Keratinocyte (primary cell): ENCODE measurements around the gene NFYA. TPM values are rescaled to one million over a fixed set of nuclear protein-coding genes. Genes with fewer than 3 reads are reported as not detected.

Source experiments
- DNase-seq: peaks from one replicate; pipeline ENCODE4 v3.0.0-alpha.2; 2011; ENCODE audit warnings: low read depth, missing footprints, low spot score
- FAIRE-seq: peaks from 2 replicates; lab custom pipeline; 2011; peaks lifted over from hg19 to GRCh38; lab: Jason Lieb, UNC
- H2AFZ ChIP-seq: 2 replicates; pipeline ENCODE4 v1.6.0; 2012; ENCODE audit warnings: low read length, control low read depth, inconsistent platforms; ENCODE audit not compliant: control insufficient read depth
- H3K27ac ChIP-seq: 2 replicates; pipeline ENCODE4 v1.5.1; 2011; ENCODE audit warnings: low read length; ENCODE audit not compliant: control insufficient read depth, insufficient read depth
- H3K27me3 ChIP-seq: 3 replicates; pipeline ENCODE4 v1.6.0; 2011; ENCODE audit warnings: low read length; ENCODE audit not compliant: control insufficient read depth, insufficient read depth; ENCODE audit errors: extremely low read depth
- H3K36me3 ChIP-seq, 2 experiments: 2 replicates in 1 of 2; 3 replicates in 1 of 2; pipeline ENCODE4 v1.5.1; 2011; ENCODE audit warnings: low read length in 2 of 2, mild to moderate bottlenecking in 1 of 2; ENCODE audit not compliant: control insufficient read depth in 2 of 2, insufficient read depth in 2 of 2; ENCODE audit errors: extremely low read depth in 1 of 2
- H3K4me1 ChIP-seq: 3 replicates; pipeline ENCODE4 v1.5.1; 2011; ENCODE audit warnings: low read length; ENCODE audit not compliant: control insufficient read depth, insufficient read depth; ENCODE audit errors: extremely low read depth
- H3K4me2 ChIP-seq: 3 replicates; pipeline ENCODE4 v1.6.0; 2011; ENCODE audit warnings: low read depth, low read length; ENCODE audit not compliant: control insufficient read depth, insufficient read depth; ENCODE audit errors: extremely low read depth
- H3K4me3 ChIP-seq, 3 experiments: fragments of 200-600 bp in 1 of 3; sonication (generic) in 1 of 3; 2 replicates in 2 of 3; 3 replicates in 1 of 3; pipeline ENCODE4 v1.5.1; 2011 to 2016; ENCODE audit warnings: low read length in 3 of 3, mild to moderate bottlenecking in 3 of 3, control low read depth in 2 of 3, inconsistent platforms in 1 of 3, low read depth in 1 of 3, mixed read lengths in 1 of 3, mixed run types in 1 of 3, moderate library complexity in 1 of 3; ENCODE audit not compliant: control insufficient read depth in 2 of 3, insufficient read depth in 2 of 3; ENCODE audit errors: extremely low read depth in 1 of 3
- H3K79me2 ChIP-seq: 2 replicates; pipeline ENCODE4 v1.6.0; 2012; ENCODE audit warnings: low read length; ENCODE audit not compliant: control insufficient read depth, insufficient read depth
- H3K9ac ChIP-seq: 3 replicates; pipeline ENCODE4 v1.6.0; 2011; ENCODE audit warnings: low read length; ENCODE audit not compliant: control insufficient read depth, insufficient read depth; ENCODE audit errors: extremely low read depth
- H3K9me1 ChIP-seq: 3 replicates; pipeline ENCODE4 v1.6.0; 2011; ENCODE audit warnings: low read length; ENCODE audit not compliant: control insufficient read depth, insufficient read depth; ENCODE audit errors: extremely low read depth
- H3K9me3 ChIP-seq: 2 replicates; pipeline ENCODE4 v1.5.1; 2012; ENCODE audit warnings: low read depth, low read length; ENCODE audit not compliant: control insufficient read depth
- H4K20me1 ChIP-seq: 3 replicates; pipeline ENCODE4 v1.6.0; 2011; ENCODE audit warnings: low read length; ENCODE audit not compliant: control insufficient read depth, insufficient read depth; ENCODE audit errors: extremely low read depth
- EZH2 ChIP-seq: IDR thresholded peaks from one replicate; pipeline ENCODE4 v1.6.1; 2012; ENCODE audit warnings: inconsistent platforms, mild to moderate bottlenecking, low read length, moderate library complexity
- dilution Hi-C: fragments of 300-500 bp; cut with MboI; formaldehyde crosslinking; loops from one replicate; pipeline ENCODE4 v1.7.0; 2020; ENCODE audit warnings: low sequenced_read_pairs; ENCODE audit not compliant: extremely low pct_ligation_motif_present
- polyA plus RNA-seq, 5 experiments: library from polyadenylated mRNA; depleted of rRNA in 3 of 5; stranded (reverse) in 3 of 5; stranded (forward) in 1 of 5; unstranded in 1 of 5; fragments of >200 nt; gene quantifications; 1 replicate in 1 of 5; 2 replicates in 3 of 5; 3 replicates in 1 of 5; pipeline versions ENCODE4 v1.2.1 to v1.2.3, GENCODE V29; 2011 to 2012; ENCODE audit warnings: missing spikeins in 2 of 5, low read depth in 1 of 5, low replicate concordance in 1 of 5
- TF ChIP-seq, protein P1 (sequence below), 3 experiments: IDR thresholded peaks in 1 of 3; conservative IDR thresholded peaks in 1 of 3; optimal IDR thresholded peaks in 1 of 3; 2 replicates in 2 of 3; 3 replicates in 1 of 3; pipeline versions ENCODE3 to v1.5.1; 2011; ENCODE audit warnings: low read length in 3 of 3, mild to moderate bottlenecking in 3 of 3, moderate library complexity in 2 of 3, control low read depth in 1 of 3, inconsistent platforms in 1 of 3; ENCODE audit not compliant: insufficient read depth in 2 of 3; ENCODE audit errors: extremely low read depth in 1 of 3

The NFYA gene
- polyA plus RNA-seq, 1 donor (not counting 4 experiments of a cell fraction or from before 2014, with no cell fraction given), result 17.1 TPM

DNA sequence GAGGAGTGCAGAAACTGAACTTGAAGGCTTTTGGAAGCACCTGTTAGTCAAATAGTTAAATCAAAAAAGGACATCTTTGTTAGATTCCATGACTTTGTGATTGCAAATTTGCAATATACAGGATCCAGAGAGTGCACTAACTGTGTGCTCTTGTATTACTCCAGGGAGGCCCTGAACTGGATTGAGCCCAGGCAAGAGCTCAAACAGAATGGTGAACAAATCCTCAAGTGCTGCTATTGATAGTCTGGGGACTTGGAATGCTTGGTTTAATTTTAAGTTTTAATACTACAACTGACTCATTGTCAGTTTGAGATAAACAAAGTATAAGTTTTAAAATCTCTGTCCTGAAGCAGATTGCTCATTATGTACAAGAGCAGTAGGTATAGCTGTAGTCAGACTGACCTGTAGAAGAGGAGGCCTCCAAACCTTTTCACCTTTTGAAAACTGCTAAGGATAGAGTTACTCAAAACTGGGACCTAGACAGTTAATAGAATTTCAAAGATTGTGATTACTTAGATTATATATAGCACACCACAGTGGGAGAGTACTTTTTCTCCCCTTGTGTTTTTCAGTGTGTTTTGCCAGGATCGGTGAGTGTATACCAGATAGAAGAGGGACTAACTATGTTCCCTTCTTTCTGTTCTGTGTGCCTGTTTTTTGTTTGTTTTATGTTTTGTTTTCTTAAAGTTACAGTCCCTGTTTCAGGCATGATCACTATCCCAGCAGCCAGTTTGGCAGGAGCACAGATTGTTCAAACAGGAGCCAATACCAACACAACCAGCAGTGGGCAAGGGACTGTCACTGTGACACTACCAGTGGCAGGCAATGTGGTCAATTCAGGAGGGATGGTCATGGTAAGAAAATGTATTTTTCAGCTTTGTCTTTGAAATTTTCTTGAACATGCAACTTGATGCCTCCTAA, 18.3 kb downstream of the NFYA start:
- H4K20me1 ChIP-seq, result no peaks in the 10 kb centered on the region
- no peak overlapping the region for H2AFZ ChIP-seq
- H3K27ac ChIP-seq, result no peak overlapping the region
- DNase-seq (no peak), FAIRE-seq (peak; percentile 9)
- peaks cover 3% of the 10 kb centered on the region for H3K79me2 ChIP-seq
- dilution Hi-C loops, result loop anchor here (25.0 kb wide), 1 partner anchor 96 kb away; no protein-coding TSS in a partner anchor
- no peaks in the 10 kb centered on the region for H3K9me1 ChIP-seq
- no peaks in the 10 kb centered on the region for H3K9me3 ChIP-seq
- peaks cover 8 to 33% of the 10 kb centered on the region in 2 experiments for H3K36me3 ChIP-seq
- no peak overlapping the region for H3K4me2 ChIP-seq
- H3K9ac ChIP-seq, result no peak overlapping the region
- TF ChIP-seq, protein P1, sequence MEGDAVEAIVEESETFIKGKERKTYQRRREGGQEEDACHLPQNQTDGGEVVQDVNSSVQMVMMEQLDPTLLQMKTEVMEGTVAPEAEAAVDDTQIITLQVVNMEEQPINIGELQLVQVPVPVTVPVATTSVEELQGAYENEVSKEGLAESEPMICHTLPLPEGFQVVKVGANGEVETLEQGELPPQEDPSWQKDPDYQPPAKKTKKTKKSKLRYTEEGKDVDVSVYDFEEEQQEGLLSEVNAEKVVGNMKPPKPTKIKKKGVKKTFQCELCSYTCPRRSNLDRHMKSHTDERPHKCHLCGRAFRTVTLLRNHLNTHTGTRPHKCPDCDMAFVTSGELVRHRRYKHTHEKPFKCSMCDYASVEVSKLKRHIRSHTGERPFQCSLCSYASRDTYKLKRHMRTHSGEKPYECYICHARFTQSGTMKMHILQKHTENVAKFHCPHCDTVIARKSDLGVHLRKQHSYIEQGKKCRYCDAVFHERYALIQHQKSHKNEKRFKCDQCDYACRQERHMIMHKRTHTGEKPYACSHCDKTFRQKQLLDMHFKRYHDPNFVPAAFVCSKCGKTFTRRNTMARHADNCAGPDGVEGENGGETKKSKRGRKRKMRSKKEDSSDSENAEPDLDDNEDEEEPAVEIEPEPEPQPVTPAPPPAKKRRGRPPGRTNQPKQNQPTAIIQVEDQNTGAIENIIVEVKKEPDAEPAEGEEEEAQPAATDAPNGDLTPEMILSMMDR (optimal IDR thresholded peaks at IDR 0.05 in 1 of 3, IDR thresholded peaks at IDR 0.05 in 1 of 3, conservative IDR thresholded peaks at IDR 0.05 in 1 of 3; ENCODE audit: extremely low read depth in 1 of 3, insufficient read depth in 2 of 3, low read length in 3 of 3), result no peak
- no peak for TF ChIP-seq EZH2
- H3K27me3 ChIP-seq, result no peaks in the 10 kb centered on the region
- H3K4me3 ChIP-seq, result no peak overlapping the region
- no peaks in the 10 kb centered on the region for H3K4me1 ChIP-seq

DNA sequence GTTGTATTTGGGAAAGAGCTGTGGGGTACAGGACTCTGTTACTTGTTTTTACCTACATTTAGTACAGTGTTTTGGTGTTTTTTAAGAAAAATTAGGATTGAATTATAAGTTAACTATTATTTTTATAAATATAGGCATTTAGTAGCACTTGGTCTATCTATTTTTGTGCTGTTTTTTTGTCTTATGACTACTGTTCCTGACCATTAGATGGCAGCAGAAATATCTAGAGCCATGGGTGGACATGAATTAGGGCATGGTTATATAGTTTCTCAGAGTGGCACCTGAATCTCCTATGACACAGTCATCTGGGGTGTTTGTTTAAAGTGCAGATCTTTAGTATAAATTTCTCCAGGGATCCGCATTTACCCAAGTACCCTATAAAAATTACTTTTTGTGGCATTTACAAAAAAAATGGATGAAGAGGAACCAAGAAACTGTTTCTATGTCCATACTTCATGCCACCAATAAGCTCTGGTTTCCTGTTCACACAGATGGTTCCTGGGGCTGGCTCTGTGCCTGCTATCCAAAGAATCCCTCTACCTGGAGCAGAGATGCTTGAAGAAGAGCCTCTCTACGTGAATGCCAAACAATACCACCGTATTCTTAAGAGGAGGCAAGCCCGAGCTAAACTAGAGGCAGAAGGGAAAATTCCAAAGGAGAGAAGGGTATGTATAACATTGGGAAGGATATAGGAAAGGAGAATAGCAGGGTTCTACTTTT, 19.8 kb downstream of the NFYA start:
- no peaks in the 10 kb centered on the region for H3K9me3 ChIP-seq
- H3K4me3 ChIP-seq, result no peak overlapping the region
- H3K27me3 ChIP-seq, result no peaks in the 10 kb centered on the region
- H3K36me3 ChIP-seq, result peaks cover 13 to 40% of the 10 kb centered on the region in 2 experiments
- TF ChIP-seq, protein P1 (optimal IDR thresholded peaks at IDR 0.05 in 1 of 3, IDR thresholded peaks at IDR 0.05 in 1 of 3, conservative IDR thresholded peaks at IDR 0.05 in 1 of 3; ENCODE audit: extremely low read depth in 1 of 3, insufficient read depth in 2 of 3, low read length in 3 of 3), result peak in 2 of 3 experiments; percentile 28 to 46
- no peak for TF ChIP-seq EZH2
- no peak overlapping the region for H3K27ac ChIP-seq
- H2AFZ ChIP-seq, result no peak overlapping the region
- no peaks in the 10 kb centered on the region for H4K20me1 ChIP-seq
- H3K4me1 ChIP-seq, result peaks cover 6% of the 10 kb centered on the region
- no peaks in the 10 kb centered on the region for H3K79me2 ChIP-seq
- no peak overlapping the region for H3K9ac ChIP-seq
- dilution Hi-C loops, result loop anchor here (25.0 kb wide), 1 partner anchor 95 kb away; no protein-coding TSS in a partner anchor
- H3K4me2 ChIP-seq, result no peak overlapping the region
- H3K9me1 ChIP-seq, result no peaks in the 10 kb centered on the region
- FAIRE-seq (no peak), DNase-seq (no peak)
